ENCODE data around the gene PRPH2. TPM values are rescaled to one million over a fixed set of nuclear protein-coding genes. Genes with fewer than 3 reads are reported as not detected.
A peak's percentile ranks its signal among the peaks of the same experiment; 100 is the strongest.

The PRPH2 gene
- total RNA-seq, 1 donor from 2014 or later, result not detected

- no peak overlapping the region for H3K9ac ChIP-seq (ENCODE audit: low read length)
- DNase-seq (ENCODE audit: low read depth) (no peak), FAIRE-seq (no peak)
- no peaks in the 10 kb centered on the region for H3K36me3 ChIP-seq (ENCODE audit: insufficient read depth, low read length)
- Mint-ChIP-seq H3K4me3 (ENCODE audit: unreplicated experiment) (no peak overlapping the region), H3K9me3 (ENCODE audit: unreplicated experiment) (no peaks in the 10 kb centered on the region), H3K4me1 (ENCODE audit: low read depth, unreplicated experiment) (peaks cover 12% of the 10 kb centered on the region), H3K36me3 (ENCODE audit: low read depth, unreplicated experiment) (peaks cover 1% of the 10 kb centered on the region), H3K27me3 (ENCODE audit: low read depth, unreplicated experiment) (no peaks in the 10 kb centered on the region), H3K27ac (ENCODE audit: unreplicated experiment) (no peak overlapping the region)
- H3K27me3 ChIP-seq (ENCODE audit: insufficient read depth, low read length), result no peaks in the 10 kb centered on the region
- no peaks in the 10 kb centered on the region for H4K20me1 ChIP-seq (ENCODE audit: insufficient read depth, low read length)
- H3K27ac ChIP-seq (ENCODE audit: low read depth, low read length), result no peak overlapping the region
- no peaks in the 10 kb centered on the region for H3K79me2 ChIP-seq (ENCODE audit: insufficient read depth, low read length)
- H3K9me3 ChIP-seq (ENCODE audit: insufficient read depth, low read depth, low read length), result no peaks in the 10 kb centered on the region
- H3K4me2 ChIP-seq (ENCODE audit: low read length), result no peak overlapping the region
- peaks cover 13% of the 10 kb centered on the region for H3K4me1 ChIP-seq (ENCODE audit: insufficient read depth, low read length)
- no peak for TF ChIP-seq CTCF (IDR thresholded peaks at IDR 0.05; ENCODE audit: insufficient read depth, low read depth, low read length)
- no peak for TF ChIP-seq EZH2 (IDR thresholded peaks at IDR 0.05; ENCODE audit: insufficient read depth, low read length)
- no peak overlapping the region for H2AFZ ChIP-seq (ENCODE audit: low read depth, low read length)
- H3K4me3 ChIP-seq (ENCODE audit: insufficient read depth, low read depth, low read length), result no peak overlapping the region
Observed at GRCh38 chr6:42769051-42769450, 46.7 kb upstream of the PRPH2 start.

- FAIRE-seq, result peak; percentile 71
- peak; percentile 86 for DNase-seq (ENCODE audit: low read depth)
- H3K27ac Mint-ChIP-seq (ENCODE audit: unreplicated experiment), result no peak overlapping the region
Observed at GRCh38 chr6:42766163-42766670, 43.8 kb upstream of the PRPH2 start.

More at GRCh38 chr6:42766163-42766670, 43.8 kb upstream of the PRPH2 start:
- peak overlapping the region; percentile 46 for H3K27ac ChIP-seq (ENCODE audit: low read depth, low read length)
- TF ChIP-seq EZH2 (IDR thresholded peaks at IDR 0.05; ENCODE audit: insufficient read depth, low read length), result no peak
- TF ChIP-seq CTCF (IDR thresholded peaks at IDR 0.05; ENCODE audit: insufficient read depth, low read depth, low read length), result no peak
- Mint-ChIP-seq H3K4me1 (ENCODE audit: low read depth, unreplicated experiment) (peaks cover 6% of the 10 kb centered on the region), H3K36me3 (ENCODE audit: low read depth, unreplicated experiment) (peaks cover 2% of the 10 kb centered on the region), H3K4me3 (ENCODE audit: unreplicated experiment) (no peak overlapping the region), H3K27me3 (ENCODE audit: low read depth, unreplicated experiment) (no peaks in the 10 kb centered on the region), H3K9me3 (ENCODE audit: unreplicated experiment) (peaks cover 2% of the 10 kb centered on the region)
- no peaks in the 10 kb centered on the region for H3K27me3 ChIP-seq (ENCODE audit: insufficient read depth, low read length)
- H3K4me1 ChIP-seq (ENCODE audit: insufficient read depth, low read length), result peaks cover 13% of the 10 kb centered on the region
- peak overlapping the region; percentile 31 for H3K4me2 ChIP-seq (ENCODE audit: low read length)
- no peak overlapping the region for H2AFZ ChIP-seq (ENCODE audit: low read depth, low read length)
- H3K9ac ChIP-seq (ENCODE audit: low read length), result no peak overlapping the region
- H3K79me2 ChIP-seq (ENCODE audit: insufficient read depth, low read length), result no peaks in the 10 kb centered on the region
- H4K20me1 ChIP-seq (ENCODE audit: insufficient read depth, low read length), result no peaks in the 10 kb centered on the region
- no peaks in the 10 kb centered on the region for H3K36me3 ChIP-seq (ENCODE audit: insufficient read depth, low read length)
- no peaks in the 10 kb centered on the region for H3K9me3 ChIP-seq (ENCODE audit: insufficient read depth, low read depth, low read length)
- H3K4me3 ChIP-seq (ENCODE audit: insufficient read depth, low read depth, low read length), result no peak overlapping the region

Data from astrocyte (in vitro differentiated cells and primary cell).